Measurements from ENCODE around the gene MARCHF6. TPM values are rescaled to one million over a fixed set of nuclear protein-coding genes. Genes with fewer than 3 reads are reported as not detected.

MARCHF6 gene
- total and polyA plus RNA-seq, 9 of the 15 experiments (the other 6 are each of a cell fraction or from before 2014, with no cell fraction given): 74.1 to 456 (median 116) TPM

GRCh38 chr5:10400411-10400810 lies 46.9 kb downstream of the MARCHF6 start:
- no peaks in the 10 kb centered on the region for H3K9me1 ChIP-seq (ENCODE audit: control insufficient read depth, insufficient read depth, low read length)
- no peak for FAIRE-seq
- POLR2A ChIA-PET: interaction anchor here (1.4 kb wide), 1 partner anchor 8 kb away, joined by 5 read pairs; no protein-coding TSS in a partner anchor
- no peak overlapping the region for H3K4me3 ChIP-seq
- no peaks in the 10 kb centered on the region for H4K20me1 ChIP-seq (replicated peaks; ENCODE audit: control insufficient read depth, insufficient read depth, low read length)
- DNase-seq (ENCODE audit: extremely low read depth in 1 of 4, low spot score in 3 of 4): no peak
- H3K9ac ChIP-seq (ENCODE audit: insufficient read depth in 1 of 2, low read depth in 2 of 2, low read length in 2 of 2): no peak overlapping the region
- H3K4me2 ChIP-seq (ENCODE audit: insufficient read depth, low read length): no peak overlapping the region
- peaks cover 25% of the 10 kb centered on the region for H3K79me2 ChIP-seq (ENCODE audit: control insufficient read depth, insufficient read depth, low read length)
- ATAC-seq: no peak
- H3K27ac ChIP-seq (ENCODE audit: extremely low read depth, low read depth, low read length): no peak overlapping the region
- CTCF ChIA-PET (ENCODE audit: low intra/inter-chr PET ratio): no interaction called here
- H3K36me3 ChIP-seq (ENCODE audit: control insufficient read depth, insufficient read depth, low read length): peaks cover 95% of the 10 kb centered on the region
- WGBS (ENCODE audit: insufficient coverage, low coverage, missing lambda C conversion rate): 98% methylated on average over 2 of the region's 2 CpGs
- in situ Hi-C loops (cut with MboI): no loop called here
- H3K27me3 ChIP-seq (ENCODE audit: control insufficient read depth in 2 of 2, insufficient read depth in 2 of 2, low read length in 2 of 2): no peaks in the 10 kb centered on the region
- no peak overlapping the region for H2AFZ ChIP-seq (ENCODE audit: low read depth, low read length)
- intact Hi-C loops (cut with micrococcal nuclease): no loop called here
- BruUV-seq (replicated peaks): no TSS peak
- H3K4me1 ChIP-seq (replicated peaks in 1 of 2; ENCODE audit: control insufficient read depth in 2 of 2, insufficient read depth in 2 of 2, low read length in 2 of 2): no peaks in the 10 kb centered on the region
- H3K9me3 ChIP-seq (replicated peaks; ENCODE audit: control insufficient read depth, insufficient read depth, low read depth, low read length): no peaks in the 10 kb centered on the region
- TF ChIP-seq ZBTB8A (IDR thresholded peaks at IDR 0.05; ENCODE audit: partially characterized antibody): no peak
- TF ChIP-seq ZBED1 (IDR thresholded peaks at IDR 0.05): no peak
- no peak for TF ChIP-seq KAT8 (IDR thresholded peaks at IDR 0.05; ENCODE audit: low read depth)
- no peak for TF ChIP-seq E2F3 (CRISPR knock-in tag; IDR thresholded peaks at IDR 0.05)
- no peak for TF ChIP-seq ATF2 (CRISPR knock-in tag; IDR thresholded peaks at IDR 0.05)
- no peak for TF ChIP-seq MGA (IDR thresholded peaks at IDR 0.05)
- no peak for TF ChIP-seq ZNF134 (CRISPR knock-in tag; conservative IDR thresholded peaks at IDR 0.05)
- no peak for TF ChIP-seq SFPQ (IDR thresholded peaks at IDR 0.05; ENCODE audit: low read depth, low read length)
- TF ChIP-seq NCOA1 (IDR thresholded peaks at IDR 0.05; ENCODE audit: low read depth): no peak
- no peak for TF ChIP-seq BCOR (IDR thresholded peaks at IDR 0.05)
